ENCODE results near the gene FIGN.

FIGN gene

GRCh38 chr2:163558251-163559021 is 177.4 kb downstream of the FIGN start:
- no peak for DNase-seq (ENCODE audit: low spot score)

DNA sequence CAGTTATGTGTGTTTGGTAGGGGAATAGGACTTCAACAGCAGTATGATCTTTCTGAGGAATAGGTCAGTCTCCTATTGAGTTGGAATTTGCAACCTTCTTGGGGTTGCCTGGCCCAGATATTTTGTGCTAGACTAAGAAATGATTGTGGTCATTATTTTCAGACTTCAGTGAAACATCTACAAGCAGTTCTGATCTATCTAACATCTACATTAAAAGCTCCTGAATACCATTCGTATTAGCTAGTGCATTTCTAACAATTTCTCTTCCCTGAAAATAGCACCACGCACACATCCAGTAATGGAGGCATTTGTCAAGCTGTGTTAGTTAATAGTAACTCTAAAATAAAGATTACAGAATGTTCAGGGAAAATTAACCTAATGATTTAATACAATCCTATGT is 179.3 kb downstream of the FIGN start:
- no peak for DNase-seq (ENCODE audit: low spot score)

DNA sequence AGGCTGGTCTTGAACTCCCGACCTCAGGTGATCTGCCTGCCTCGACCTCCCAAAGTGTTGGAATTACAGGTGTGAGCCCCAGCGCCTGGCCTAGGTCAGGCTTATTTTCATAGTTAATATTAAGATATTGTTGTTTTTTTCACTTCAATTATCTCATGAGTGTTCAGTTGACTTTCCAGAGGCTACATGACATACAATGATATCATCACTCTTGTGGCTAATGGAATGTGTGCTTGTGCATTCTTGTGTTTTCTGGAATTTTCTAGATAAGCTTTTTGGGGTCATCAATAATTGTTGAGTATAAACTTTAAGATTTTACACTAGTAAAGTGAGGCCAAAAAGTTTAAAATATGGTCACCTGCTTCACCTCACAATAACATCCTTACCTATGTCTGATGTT is 180.9 kb downstream of the FIGN start:
- DNase-seq (ENCODE audit: low spot score) = no peak

- no peak for DNase-seq (ENCODE audit: low spot score)
Measured at GRCh38 chr2:163553601-163554000, 182.2 kb downstream of the FIGN start.

DNA sequence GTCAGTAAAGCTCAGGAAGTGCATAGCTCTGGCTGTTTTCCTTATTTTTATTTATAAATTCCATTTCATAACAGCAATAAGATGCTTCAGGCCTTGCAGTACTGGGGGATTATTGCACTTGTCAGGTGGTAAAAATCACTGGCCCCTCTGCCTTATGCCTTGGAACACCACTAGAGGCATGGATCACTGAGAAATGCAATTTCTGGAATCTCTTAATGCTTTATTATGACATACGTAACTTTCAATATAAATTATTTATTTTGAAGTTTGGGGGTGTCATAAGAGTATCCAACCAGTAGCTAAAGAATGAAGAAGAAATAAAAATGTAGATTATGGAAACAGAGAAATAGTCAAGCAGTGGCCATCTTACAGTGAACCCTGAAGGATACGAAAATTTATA is 183.1 kb downstream of the FIGN start:
- DNase-seq (ENCODE audit: low spot score) = no peak

DNA sequence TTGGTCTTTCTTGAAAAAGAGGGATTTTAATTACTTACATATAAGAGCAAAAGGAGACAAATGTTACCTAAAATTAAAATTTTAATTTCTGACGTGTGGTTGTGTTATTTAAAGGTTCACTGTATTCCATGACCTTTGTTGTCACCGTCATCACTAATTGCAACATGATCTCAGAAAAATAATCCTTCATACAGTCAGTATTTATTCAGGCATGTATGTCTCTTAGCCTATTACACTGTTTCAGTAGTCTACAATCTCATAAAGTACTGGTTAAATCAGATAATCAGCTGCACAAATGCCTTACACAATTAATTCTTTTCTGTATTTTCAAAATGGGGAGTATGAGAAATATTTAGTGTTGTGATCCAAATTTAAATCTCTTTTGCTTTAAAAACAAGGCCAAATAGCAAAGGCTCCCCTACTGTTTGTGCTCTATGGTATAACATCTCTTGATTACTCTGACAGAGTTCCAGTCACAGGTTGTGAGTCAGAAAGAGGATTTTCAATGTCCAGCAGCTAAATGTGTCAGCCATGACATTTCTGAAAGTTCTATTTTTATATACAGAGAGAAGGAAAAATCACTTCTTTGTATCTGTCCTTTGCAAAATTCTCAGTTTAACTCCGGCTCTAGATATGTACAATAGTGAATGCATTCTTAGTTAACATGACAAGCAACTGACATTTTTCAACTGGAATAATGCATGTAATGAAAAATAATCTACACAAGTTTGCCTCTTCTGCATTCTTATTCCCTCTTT is 184.0 kb downstream of the FIGN start:
- DNase-seq (ENCODE audit: low spot score) = no peak

GRCh38 chr2:163548970-163549369 is 186.8 kb downstream of the FIGN start:
- DNase-seq (ENCODE audit: low spot score) = no peak

All from Ammon's horn (tissue), 1 donor.